ENCODE results near the gene COL4A4.
A peak's percentile ranks its signal among the peaks of the same experiment; 100 is the strongest.

The COL4A4 gene

DNA sequence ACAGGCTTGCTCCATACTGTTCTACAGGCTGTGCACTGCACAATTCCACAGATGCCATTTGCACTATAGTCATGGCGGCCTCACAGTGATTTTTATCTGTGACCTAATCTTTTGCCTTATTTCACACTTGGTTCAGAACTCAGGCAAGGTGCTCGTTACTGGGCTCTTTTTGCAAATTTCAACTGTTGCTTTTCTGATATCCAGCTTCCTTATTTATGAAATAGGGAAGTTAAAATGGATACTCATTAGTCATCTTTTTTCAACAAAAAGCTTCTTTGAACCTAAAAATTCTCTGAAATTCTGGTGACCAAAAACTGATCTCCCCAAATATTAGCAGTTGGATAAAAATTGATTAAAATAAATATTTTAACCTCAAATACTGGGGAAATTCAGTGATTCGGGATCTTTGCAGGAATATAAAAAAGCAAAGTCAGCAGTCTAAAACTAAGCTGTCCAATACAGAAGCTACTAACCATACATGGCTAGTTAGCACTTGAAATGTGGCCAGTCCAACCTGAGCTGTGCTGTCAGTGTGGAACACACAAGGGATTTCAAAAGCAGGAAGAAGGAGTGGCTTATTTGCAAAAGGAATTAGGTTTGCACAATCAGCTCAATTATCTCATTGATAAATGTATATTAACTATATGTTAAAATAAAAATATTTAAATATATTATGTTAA lies 134.4 kb downstream of the COL4A4 start:
- DNase-seq: no peak

DNA sequence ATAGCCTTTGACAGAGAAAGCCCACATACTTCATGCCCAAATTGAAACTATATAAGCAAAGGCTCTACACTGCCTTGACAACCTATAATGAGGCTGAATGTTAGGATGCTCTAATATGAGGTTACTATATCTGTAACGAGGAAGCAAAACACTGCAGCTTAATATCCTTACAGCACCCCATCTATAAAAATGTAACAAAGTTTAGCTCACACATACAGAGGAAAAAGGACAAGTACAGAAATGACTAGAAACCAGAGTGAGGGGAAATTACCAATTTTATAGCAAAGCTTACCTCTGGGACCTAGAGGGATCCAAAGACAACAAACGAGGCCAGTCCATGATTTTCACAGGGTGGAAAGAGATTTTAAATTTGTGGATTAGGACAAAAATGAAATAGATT lies 138.5 kb downstream of the COL4A4 start:
- DNase-seq: no peak

DNA sequence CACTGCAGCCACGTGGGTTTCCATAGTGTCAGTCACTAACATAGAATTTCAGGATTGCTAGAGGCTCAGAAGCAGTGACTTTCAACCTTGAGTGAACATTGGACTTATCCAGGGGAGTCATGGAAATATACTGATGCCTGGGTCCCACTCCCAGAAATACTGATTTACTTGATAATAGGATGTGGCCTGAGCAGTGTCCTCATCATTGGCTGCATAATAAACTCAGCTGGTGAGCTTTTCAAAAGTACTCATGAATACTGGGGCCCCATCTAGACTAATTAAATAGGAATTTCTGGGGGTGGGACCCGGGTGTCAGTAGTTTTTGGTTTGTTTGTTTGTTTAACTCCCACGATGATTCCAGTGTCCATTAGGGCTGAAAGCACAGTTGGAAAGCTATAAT lies 141.4 kb downstream of the COL4A4 start:
- no peak for DNase-seq

DNA sequence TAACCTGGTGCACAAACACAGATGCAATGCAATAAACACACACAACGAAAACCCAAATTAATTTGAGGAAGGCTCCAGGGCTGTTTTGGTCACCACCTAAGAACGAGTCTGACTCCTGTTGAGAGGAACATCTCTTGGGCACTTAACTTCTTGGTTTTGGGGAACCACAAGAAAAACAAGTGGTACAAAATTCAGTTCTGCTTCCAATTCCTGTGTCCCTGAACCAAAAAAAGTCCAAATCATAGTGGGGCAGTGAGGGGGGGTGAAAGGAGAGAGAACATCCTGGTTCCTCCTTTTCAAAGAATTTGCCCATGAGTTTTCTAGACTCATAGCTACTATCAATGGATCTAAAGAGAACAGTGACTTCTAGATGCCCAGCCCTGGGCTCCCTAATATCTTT lies 143.6 kb downstream of the COL4A4 start:
- no peak for DNase-seq

DNA sequence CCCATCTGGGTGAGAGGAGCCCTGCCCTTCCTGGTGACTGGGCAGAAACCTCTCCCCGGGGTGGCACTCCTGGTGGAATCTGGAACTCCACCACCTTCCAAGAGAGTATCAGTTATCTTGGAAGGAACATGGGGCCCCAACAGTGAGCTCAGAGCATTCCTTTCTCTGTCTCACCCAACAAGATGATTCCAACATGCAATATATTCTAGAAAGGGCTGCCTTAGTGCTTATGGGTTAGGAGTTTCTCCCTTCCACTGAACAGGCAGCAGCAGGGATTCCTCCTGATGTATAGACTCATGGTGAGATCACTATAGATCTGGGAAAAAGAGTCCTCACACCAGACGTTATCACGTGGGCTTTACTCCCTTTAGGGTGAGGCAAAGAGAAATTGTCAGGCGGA lies 147.1 kb downstream of the COL4A4 start:
- DNase-seq: no peak

DNA sequence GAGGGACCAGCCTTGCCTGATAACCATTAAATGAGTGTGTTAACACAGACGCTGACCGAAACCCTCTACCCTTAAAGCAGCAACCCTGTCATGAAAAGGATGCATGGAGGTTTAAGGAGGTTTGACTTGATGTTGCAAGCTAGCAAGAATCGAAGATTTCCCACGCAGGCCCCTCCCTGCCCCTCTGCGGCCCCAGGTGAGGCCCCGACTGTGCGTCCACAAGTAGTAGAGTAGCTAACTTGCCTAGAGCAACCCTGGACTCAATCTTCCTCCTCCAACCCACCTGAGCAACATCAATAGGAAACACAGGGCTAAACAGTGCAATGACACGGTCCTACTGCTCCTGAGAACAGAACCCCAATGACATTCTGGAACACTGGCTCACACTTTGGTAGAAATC lies 150.1 kb downstream of the COL4A4 start:
- no peak for DNase-seq

DNA sequence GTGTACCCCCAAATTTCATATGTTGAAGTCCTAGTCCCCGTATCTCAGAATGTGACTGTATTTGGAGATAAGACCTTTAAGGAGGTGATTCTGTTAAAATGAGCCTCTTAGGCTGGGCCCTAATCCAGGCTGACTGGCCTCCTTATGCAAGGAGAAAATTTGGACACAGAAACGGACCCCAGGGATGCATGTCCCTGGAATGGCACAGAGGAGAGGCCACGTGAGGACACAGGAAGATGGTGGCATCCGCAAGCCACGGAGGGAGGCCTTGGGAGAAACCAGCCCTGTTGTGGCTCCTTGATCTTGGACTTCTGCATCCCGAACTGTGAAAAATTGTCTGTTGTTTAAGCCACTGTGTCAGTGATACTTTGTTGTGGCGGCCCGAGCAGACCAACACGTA lies 150.7 kb downstream of the COL4A4 start:
- DNase-seq: no peak

DNA sequence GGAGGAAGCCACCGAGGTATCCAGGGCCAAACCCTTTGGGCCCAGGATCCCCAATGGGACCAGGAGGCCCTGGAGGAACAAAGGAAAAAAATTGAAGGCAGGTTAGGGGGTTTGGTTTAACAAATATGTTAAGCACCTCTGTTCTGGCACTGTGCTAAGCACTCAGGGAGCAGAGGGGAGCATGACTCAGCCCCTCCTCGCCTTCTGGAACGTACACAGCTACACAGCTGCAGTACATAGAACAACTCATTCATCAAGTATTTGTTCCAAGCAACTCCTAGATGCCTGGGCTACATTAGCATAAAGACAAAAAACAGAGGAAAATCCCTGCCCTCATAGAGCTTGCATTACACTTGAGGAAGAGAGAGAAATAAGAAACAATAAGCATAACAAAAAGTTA lies 153.6 kb downstream of the COL4A4 start:
- DNase-seq: no peak

DNA sequence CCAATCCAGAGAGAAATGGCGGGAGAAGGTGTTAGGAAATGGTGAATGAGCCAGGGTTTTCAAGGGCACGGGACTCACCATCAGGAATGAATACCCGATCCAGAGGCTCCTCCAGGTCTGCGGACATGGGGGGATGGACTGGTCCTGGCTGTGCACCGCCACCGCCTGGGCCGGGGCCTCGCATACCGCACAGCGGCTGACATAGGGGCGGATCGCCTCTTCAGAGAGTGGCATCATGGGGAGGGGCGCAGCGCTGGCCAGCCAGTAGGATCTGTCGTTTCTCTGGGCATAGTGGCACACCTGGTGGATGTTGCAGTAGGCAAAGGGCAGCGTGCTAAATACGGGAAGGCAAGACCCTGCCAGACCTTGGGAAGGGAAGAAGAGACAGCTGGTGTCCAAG lies 156.1 kb downstream of the COL4A4 start:
- no peak for DNase-seq

DNA sequence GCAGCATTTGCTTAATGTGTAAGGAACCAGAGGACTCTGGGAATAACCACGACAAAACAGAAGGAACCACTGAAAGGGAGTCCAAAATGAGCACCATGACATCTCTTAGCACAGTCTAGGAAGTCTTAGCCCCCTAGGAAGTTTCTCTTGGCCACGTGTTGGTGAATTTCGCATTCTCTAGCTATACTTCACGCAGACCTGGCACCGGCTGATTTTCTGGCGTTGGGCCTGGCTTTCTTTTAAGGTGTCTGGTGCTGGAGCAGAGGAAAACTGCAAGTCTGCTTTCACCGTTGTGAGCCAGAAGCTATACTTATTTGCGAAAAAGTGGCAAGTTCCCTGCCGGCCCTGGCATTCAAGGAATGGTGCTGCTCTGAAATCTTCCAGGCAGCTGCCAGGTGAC lies 156.9 kb downstream of the COL4A4 start:
- no peak for DNase-seq

DNA sequence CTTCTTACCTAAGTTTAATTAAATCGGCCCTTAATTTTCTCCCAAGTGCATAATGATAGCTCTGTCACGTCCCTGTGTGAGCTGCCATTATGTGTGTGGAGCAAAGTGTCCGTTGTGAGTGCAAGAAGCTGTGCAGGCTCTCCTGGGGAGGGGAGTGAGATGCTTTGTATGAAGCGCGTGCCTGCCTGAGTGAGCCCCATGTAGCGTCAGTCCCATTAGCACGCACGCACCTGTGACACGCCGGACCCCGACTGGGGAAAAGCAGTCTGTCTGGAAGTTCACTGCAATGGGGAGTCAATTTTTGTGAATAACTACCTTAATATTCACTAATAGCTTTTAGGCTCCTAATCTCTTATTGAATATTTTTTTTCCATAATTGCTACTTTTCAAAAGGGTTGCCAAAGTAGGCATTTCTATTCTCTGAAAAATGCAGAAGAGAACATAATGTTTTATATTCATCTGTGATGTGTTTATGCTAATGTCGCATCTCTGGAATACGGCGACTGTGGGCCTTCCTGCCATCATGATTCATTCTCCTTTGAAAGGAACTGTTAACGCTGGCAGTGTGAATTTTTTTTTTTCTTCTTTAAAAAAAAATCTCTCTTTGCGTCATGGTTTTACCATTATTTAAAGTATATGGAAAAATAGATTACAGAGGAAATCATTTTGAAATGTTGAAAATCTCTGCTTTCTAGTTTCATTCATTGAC lies 157.7 kb downstream of the COL4A4 start:
- DNase-seq: no peak

DNA sequence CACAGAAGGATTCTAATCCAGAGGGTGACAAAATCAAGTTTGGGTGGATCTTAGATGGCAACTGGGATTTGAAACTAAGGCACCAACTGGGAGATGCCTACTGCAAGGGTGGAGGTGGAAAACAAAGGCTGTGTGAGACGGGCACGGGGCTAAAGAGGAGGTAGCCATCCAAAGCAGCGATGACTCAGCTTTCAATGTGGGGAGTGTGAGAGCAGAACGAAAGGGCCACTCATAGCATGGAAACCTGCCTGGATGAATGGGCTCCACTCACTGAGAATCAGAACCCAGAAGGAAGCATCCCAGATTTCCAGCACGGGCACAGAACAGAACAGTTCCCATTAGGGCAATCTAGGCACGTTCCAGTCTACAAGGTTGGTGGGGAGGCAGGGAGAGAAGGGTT lies 159.5 kb downstream of the COL4A4 start:
- DNase-seq: no peak

DNA sequence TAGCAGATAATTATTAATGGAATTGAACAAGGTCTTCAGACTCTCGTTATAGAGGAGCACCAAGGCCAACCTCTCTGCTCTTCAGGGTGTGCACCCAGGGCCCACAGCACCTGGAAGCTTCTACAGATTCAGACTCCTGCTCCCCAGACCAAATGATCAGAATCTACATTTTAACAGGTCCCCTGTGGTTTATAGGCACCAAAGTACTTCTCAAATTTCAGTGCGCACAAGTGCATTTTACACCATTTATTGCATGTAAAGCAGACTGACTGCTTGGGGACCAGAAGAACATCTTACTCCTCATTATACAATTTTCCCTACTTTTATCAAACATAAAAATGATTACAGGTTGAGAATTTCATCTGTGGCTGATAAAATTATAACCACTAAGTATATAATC lies 163.9 kb downstream of the COL4A4 start:
- no peak for DNase-seq

DNA sequence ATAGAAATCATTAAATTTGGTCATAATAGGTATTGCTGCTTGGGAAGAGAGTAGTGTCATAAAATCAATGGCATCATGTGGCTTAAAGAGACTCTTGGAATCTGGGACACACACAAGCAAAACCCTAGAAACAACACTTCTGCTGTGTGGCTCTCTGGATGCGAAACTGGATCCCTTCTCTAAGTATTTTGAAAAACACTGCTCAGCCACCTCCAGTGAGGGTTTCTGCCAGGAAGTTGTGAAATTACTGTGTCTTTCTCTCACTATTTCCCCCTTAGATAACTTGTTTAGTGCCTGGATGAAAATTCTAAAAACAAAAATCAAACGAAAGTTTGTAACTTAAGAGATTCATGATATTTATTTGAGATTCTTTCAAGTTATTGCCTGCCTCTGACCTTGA lies 164.3 kb downstream of the COL4A4 start:
- DNase-seq: no peak

DNA sequence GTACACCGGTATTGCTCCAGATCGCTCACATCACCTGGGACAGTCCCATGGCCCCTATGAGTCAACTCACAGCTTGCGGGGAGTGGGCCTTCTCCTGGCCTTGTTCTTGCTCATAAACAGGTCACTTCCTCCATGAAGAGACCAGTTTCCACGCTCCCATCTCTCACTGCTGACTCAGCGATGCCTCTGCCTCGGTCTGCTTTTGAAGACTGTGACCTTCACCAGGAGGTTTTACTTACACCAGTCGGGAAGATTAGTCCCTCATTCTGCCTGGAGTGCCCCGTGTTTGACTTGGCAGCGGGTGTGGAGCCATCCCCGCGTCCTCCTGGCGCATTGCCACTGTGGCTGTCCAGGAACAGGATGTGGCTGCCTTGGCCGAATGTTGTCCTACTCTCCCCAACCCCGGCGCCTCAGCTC lies 168.4 kb downstream of the COL4A4 start:
- DNase-seq: no peak

DNA sequence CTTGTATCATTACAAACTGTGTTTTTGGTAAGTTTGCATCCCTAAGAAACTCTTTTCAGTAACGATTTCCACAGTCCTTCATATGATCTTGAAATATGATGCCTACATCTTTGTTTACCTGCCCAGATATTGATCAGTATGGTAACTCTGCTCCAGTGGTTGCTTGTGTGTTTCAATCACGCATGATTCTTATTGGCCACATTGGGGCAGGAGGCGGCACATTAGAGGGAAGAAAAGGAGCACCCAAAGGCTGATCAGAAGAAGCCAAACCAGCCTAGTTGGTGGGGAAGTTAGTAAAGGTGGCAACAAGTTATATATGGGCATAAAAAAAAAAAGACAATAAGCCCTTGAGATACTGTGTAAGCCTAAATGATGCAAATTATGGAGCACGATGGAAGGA lies 169.2 kb downstream of the COL4A4 start:
- no peak for DNase-seq

DNA sequence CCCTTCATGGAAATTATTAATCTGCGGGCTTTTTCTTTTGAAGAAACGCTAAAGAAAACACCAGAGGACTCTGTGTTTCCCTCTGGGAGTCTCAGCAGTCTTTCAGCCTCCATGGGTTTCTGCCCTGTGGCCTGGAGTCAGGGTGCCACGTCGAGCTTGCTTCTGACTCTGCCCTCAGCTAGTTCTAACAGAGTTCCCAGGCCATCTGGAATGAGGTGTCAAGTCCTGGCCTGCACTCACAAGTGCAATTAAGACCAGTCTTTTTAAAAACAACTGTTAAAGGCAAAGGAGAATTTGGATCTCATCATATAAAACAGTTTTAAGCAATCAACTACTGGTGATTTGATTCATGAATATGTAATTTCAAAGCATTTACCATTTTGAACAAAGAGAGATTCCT lies 170.8 kb downstream of the COL4A4 start:
- DNase-seq: no peak

DNA sequence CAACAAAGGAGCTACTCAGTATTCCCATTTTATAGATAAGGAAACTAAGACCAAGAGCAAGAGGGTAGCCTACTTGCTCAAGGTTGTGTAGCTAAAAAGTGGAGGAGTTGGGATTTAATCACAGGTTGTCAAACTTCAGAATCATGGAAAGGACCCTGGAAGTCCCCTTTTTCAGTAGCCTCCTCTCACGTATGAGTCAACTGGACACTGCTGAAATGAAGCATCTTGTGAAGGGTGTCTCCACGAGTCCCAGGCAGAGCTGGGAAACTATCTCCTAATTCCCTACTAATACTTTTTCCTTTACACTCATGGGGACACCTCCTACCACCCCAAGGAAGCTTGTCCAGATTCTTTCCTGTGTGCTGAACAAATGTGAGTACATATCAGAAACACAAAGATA lies 172.3 kb downstream of the COL4A4 start:
- no peak for DNase-seq

DNA sequence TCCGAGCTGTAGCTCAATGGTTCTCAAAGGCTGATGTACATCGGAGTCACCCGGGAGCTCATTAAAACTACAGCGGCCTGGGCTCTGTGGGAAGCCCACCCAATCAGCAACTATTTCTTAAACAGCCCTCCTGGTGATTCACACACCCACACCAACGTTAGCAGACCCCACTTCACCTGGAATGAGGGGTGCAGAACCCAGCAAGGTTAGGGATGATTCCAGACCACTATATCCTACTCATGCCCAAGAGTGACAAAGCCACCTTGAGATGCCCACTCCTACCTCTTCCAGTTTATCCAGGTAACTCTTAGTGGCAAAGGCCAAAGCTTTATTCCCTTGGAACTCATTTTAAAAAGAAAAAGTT lies 178.4 kb downstream of the COL4A4 start:
- DNase-seq: no peak

DNA sequence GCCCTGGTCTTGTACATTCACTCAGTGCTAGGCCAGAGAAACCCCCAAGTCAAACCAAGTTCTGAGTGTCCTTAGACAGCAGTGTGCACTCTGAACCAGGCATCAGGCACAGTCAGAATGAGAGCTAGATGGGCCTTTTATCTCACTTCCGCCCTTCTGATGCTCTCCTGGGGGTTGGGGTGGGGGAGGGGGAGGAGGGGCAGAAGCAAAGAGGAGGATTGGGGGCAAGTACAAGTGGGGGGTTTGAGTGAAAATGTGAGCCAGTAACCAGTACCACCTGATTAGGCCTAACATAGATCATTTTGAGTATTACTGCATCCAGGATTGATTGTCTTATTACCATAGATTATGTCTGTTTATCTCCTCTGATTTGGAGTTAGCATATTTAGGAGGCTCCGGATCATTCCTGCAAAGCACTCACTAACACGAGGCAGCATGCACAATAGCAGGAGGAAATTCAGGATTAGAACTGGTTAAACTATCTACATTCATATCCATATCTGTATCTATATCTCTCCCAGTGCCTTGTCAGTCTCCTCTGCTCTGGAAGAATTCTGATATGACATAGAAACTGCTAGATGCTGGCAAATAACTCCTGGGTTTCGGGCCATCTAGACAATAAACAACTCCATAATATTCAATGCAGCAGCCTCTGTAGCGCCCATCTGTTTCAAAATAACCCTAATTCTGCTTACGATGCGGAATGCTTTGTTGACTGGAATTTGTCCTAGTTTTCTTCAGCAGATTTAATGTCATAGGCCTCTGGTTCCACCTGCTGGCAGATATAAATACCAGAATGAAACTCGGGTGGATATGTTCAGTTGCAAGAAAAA lies 179.0 kb downstream of the COL4A4 start:
- peak; percentile 40 for DNase-seq

DNA sequence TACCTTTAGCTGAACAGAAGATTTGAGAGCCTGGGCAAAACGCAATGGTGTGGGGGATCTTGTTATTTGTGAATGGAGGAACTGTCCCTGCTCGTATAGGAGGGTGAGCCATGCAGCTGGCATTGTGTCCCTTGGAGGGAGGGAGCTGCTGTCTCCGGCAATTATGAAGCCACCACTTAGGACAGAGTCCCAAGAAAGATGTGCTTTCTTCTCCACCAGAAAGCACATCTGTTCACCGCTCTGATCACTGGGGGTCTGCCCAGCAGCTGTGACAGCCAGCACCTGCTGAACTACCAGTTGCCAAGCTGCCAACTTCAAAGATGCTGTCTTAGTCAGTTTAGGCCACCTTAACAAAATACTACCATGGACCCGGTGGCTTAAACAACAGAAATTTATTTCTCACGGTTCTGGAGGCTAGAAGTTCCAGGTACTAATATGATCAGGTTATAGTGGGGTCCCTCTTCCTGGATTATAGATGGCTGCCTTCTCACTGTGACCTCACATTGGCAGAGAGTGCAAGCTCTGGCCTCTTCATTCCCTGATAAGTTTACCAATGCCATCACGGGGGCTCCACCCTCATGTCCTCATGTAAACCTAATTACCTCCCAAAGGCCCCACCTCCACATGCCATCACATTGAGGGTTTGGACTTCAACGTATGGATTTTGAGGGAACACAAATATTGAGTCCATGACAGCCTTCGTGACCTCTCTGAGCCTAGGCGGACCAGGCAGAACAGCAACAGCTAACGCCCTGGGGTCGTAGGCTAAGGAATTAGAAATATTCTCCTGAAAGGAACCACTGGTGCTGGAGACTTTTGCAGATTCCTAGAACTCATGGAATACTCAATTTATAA lies 179.9 kb downstream of the COL4A4 start:
- DNase-seq: no peak

DNA sequence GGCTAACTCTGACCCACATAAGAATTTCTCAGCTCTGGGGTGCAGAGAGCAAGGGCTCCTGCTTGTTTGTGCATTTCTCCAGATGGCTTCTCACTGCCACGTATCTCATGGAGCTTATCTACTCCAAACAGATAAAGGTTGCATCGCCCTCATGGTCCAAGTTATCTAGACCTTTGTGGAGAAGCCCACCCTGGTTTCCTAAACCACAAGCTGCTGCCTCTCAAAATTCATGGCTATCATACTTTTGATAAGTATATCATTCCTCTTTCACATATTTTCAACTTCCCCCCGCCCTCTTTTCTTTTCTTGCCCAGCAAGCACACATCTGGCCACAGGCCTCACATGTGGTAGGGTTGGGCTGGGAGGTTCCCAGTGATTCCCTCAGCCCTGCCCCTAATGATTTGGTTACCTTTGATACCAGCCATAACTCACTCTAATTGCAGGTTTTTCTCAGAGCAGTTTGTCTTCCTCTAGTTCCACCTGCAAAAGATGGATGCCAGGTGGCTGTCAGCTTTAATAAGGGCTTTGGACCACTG lies 182.1 kb downstream of the COL4A4 start:
- DNase-seq: no peak

DNA sequence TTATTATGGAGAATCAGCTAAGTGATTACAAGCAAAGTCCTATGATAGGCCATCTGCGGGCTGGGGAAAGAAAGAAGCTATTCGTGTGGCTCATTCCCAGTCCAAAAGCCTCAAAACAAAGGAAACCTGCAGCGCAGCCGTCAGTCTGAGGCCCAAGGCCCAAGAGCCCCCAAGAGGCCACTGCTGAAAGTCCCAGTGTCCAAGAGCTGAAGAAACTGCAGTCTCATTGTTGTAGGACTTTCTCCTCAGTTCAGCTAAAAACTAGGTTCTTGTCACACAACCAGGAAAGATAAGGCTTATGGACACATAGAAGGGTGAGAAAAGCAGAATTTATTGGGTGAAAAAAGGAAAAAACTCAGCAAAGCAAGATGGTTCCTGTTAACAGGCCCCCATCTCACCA lies 185.0 kb downstream of the COL4A4 start:
- DNase-seq: no peak
